Measurements from ENCODE around the gene CIB1.

Gene CIB1

GRCh38 chr15:90209591-90209990 is 24.1 kb downstream of the CIB1 start:
- DNase-seq (ENCODE audit: extremely low read depth, low read depth): no peak
- H3K4me3 ChIP-seq (replicated peaks; ENCODE audit: low read depth, low read length): no peak overlapping the region
- TF ChIP-seq CTCF (IDR thresholded peaks at IDR 0.05; ENCODE audit: low read depth, low read length, missing control alignments): no peak

DNA sequence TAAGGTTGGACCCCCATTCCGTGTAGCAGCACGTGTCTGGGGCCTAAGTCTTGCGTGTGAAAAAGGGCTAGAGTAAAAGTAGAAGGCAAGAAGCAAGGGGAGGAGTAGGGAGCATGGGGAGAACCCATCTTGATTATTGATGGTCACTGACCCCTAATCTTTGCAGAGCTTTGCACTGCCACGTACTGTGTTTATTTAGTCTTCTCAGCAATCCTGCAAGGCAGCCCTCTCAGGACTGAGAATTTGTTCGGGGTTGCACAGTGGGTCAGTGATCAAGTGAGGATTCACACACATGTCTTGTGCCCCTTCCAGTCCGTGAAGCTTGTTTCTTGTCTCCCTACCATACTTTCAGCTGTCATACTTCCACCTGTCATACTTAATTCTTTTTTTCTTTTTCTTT is 25.4 kb downstream of the CIB1 start:
- no peak overlapping the region for H3K4me3 ChIP-seq (replicated peaks; ENCODE audit: low read depth, low read length)
- TF ChIP-seq CTCF (IDR thresholded peaks at IDR 0.05; ENCODE audit: low read depth, low read length, missing control alignments): no peak
- no peak for DNase-seq (ENCODE audit: extremely low read depth, low read depth)

- no peak overlapping the region for H3K4me3 ChIP-seq (replicated peaks; ENCODE audit: low read depth, low read length)
- no peak for DNase-seq (ENCODE audit: extremely low read depth, low read depth)
- no peak for TF ChIP-seq CTCF (IDR thresholded peaks at IDR 0.05; ENCODE audit: low read depth, low read length, missing control alignments)
Observed at GRCh38 chr15:90207252-90207651, 26.5 kb downstream of the CIB1 start.

DNA sequence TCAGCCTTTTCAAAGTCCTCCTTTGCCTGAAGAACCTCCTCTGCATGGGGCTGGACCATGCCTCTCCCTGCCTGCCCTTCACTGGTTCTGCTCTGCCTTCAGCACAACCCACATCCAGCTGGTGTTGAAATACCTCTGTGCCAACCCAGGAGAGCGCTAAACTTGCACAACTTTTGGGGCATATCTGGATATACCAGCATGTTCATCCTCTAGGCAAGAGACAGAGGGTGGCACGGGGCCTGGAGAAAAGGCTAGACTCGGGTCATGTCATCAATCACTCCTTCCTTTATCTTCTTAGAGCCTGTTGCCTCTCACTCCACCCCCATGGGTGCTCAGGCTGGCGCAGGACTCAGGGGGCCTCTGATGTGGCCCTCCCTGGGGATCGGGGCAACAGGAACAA is 27.9 kb downstream of the CIB1 start:
- H3K4me3 ChIP-seq (replicated peaks; ENCODE audit: low read depth, low read length): no peak overlapping the region
- no peak for TF ChIP-seq CTCF (IDR thresholded peaks at IDR 0.05; ENCODE audit: low read depth, low read length, missing control alignments)
- no peak for DNase-seq (ENCODE audit: extremely low read depth, low read depth)

- TF ChIP-seq CTCF (IDR thresholded peaks at IDR 0.05; ENCODE audit: low read depth, low read length, missing control alignments): no peak
- DNase-seq (ENCODE audit: extremely low read depth, low read depth): no peak
- no peak overlapping the region for H3K4me3 ChIP-seq (replicated peaks; ENCODE audit: low read depth, low read length)
Observed at GRCh38 chr15:90205050-90205848, 28.5 kb downstream of the CIB1 start.

- no peak for TF ChIP-seq CTCF (IDR thresholded peaks at IDR 0.05; ENCODE audit: low read depth, low read length, missing control alignments)
- no peak overlapping the region for H3K4me3 ChIP-seq (replicated peaks; ENCODE audit: low read depth, low read length)
Observed at GRCh38 chr15:90203922-90204321, 29.8 kb downstream of the CIB1 start.

DNA sequence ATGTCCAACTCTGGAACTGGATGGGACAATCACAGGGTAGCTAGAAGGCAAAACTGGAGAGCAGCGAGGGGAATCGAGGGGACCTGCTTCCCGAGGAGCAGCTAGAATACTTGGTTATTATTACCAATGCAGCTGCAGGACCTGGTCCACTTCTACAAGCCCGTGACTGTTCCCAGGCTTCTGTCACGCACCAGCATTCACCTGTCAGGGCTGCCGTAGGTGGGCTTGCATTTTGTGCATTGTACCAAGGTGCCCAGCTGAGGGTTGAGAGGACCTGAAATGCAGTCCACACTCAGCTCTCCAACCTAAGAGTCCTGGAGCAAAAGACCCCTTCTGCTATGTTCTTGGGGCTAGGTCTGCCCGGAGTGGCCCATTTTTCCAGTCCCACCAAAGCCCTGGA is 30.3 kb downstream of the CIB1 start:
- H3K4me3 ChIP-seq (replicated peaks; ENCODE audit: low read depth, low read length): no peak overlapping the region
- DNase-seq (ENCODE audit: extremely low read depth, low read depth): no peak
- TF ChIP-seq CTCF (IDR thresholded peaks at IDR 0.05; ENCODE audit: low read depth, low read length, missing control alignments): no peak

More at GRCh38 chr15:90203922-90204321, 29.8 kb downstream of the CIB1 start:
- DNase-seq (ENCODE audit: extremely low read depth, low read depth): no peak
